Pericardium fibroblast (primary cell): Measurements from ENCODE around the gene ADAMTS20. TPM values are rescaled to one million over a fixed set of nuclear protein-coding genes. Genes with fewer than 3 reads are reported as not detected.

Experiments
- total RNA-seq: library from RNA; depleted of rRNA; stranded (reverse); fragments of >200 nt; gene quantifications from 2 replicates; pipeline ENCODE4 v1.2.3, GENCODE V29; 2015

The ADAMTS20 gene
- total RNA-seq, result not detected in 2 replicates

DNA sequence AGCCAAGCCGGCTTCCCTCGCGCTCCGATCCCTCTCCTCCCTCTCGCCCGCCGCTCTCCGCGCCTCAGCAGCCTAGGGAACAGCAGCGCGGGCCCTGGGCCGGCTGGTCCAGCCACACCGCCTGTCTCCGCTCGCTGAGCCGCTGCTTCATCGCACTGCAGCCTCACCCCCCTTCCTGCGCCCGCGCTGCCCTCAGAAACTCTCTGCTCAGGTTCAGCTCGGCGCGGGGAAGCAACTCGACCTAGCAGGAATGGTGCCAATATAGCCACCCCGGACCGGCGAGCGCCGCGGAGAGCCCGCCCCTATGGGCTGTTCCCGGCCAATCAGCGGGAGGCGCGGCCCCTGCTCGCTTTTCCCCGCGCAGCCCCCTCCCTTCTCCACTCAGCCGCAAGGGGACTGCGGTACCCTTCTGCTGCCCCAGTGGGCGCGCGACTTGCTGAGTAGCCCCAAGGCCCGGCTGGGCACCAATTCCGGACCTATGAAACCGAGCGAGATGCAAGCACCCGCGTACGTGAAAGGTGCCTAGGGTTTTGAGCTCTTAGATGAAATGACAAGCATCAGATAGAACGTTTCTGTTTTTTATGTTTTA lies at the start of gene ADAMTS20:
Gene ADAMTS20 (minus strand): TSS at position 233 of the 589 bp plus-strand sequence. CDS start 282 bp downstream, outside the sequence.

Other genes with a start within 250 kb of the ADAMTS20 start
- 6.9 and 11.1 TPM in 2 replicates for gene PUS7L, start 206.6 kb upstream of the ADAMTS20 start, total RNA-seq
- 10.0 and 18.3 TPM in 2 replicates for gene IRAK4, start 206.7 kb upstream of the ADAMTS20 start, total RNA-seq